ENCODE results near the gene SND1.

SND1 gene

DNA sequence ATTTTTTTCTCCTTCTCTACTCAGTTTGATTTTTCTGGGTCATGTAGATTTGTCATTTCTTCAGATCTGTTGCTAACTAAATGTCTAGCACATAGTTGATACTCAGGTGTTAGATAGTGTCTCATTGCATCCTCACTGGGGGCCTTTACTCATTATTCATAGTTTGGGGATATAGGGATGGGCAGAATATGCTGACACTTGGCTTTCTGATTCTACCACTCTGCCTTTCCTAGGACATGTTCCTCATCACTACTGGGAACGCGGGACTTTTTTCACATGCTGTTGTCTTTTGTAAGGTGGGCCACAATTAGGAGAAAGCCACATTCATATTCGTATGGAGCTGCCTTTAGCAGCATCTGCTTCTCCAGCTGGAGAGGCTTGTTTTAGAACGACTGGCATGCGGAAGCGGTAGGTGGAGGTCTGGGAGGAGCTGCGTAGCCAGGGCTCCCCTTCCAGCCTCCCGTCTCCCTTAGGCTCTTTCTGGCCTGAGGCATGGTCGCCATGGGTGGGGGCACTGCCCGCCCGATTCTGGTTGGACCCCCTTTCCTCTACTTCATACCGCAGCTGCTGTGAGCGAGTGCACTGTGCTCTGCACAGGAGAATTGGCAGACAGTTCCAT, 78.8 kb downstream of the SND1 start:
- no peak for DNase-seq (ENCODE audit: low read depth)

DNA sequence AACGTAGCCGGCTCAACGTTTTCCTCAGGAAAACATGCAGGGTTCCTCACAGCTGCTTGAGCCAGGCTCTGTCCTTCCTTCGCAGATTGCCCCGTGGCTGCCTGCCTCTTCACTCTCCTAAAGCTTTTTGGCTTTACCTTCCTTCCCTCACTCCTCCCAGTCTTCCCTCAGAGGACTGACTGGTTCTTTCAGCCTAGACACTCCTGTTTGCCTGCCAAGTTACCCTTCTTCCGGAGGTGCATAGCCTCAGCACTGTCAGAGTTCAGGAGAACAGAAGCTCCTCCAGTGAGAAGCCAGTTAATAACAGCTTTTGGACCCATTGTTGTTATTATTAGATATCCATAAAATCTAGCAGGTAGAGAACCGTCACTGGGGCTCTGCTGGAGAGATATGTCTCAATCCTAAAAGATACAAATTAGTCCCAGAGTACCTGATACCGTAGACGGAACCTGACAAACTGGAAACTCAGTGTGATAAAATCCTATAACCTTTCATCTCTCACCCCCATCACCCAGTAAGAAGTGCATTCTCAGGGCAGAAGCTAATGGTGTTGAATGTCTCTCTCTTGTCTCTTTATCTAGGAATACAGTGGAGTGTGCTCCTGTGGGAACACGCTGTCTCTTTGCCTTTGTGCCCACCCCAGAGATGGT, 79.6 kb downstream of the SND1 start:
- DNase-seq (ENCODE audit: low read depth): no peak

- no peak for DNase-seq (ENCODE audit: low read depth)
Observed at GRCh38 chr7:127732306-127732705, 80.3 kb downstream of the SND1 start.

DNA sequence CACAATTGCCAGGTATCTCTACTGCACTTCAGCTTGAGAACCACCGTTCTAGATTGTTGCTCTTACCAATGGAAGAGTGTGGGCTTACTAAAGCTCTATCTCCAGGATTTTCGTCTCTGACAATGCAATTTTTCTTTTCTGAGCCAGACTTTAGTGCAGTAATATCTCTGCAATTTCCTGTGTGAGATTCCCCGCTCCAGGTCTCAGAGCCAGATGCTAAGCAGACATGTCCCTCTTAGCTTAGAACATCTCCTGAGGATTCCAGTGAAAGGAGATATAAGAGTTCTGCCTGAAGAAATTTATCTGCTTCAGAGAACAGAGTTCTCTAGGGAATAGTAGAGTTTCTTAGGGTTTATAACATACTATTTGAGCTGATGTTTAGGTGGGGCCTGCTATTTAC, 82.0 kb downstream of the SND1 start:
- no peak for DNase-seq (ENCODE audit: low read depth)

- DNase-seq (ENCODE audit: low read depth): no peak
Observed at GRCh38 chr7:127736511-127736910, 84.5 kb downstream of the SND1 start.

DNA sequence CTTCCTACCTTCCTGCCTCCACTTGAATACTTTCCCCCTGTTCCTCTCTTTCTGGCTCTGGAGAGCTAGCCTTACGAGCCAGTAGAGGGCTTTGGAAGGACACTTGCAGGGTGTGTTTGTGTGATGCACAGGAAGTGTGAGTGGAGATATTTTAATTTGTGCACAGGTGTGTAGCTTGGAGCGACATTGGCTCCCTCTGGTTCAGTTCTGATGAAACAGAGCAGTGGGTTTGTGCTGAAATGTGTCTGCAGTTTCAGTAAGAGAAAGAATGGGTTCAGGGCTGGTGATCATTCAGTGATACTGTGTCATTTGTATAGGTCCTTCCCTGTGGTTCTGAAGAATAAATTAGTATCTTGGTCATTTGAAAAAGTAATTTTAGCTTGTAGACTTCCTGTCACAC, 86.9 kb downstream of the SND1 start:
- no peak for DNase-seq (ENCODE audit: low read depth)

- DNase-seq (ENCODE audit: low read depth): no peak
Observed at GRCh38 chr7:127741764-127742375, 89.9 kb downstream of the SND1 start.

DNA sequence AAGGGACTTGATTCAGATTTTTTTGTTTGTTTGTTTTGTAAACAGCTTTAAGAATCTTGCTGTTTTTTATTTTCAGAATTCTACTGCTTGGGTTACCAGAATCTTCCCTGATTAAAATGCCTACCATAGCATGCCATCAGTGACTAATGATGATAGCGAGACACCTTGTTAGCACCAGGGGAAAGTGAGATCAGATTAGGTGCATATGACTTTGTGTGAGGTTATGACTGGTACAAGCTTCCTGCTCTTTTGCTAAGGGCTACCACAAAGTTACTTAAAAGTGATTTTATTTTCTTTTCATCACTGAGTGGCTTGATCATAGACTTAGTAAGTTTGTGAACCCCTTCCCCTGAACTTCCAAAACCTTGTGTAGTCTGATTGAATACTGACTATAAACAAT, 93.5 kb downstream of the SND1 start:
- DNase-seq (ENCODE audit: low read depth): no peak

DNA sequence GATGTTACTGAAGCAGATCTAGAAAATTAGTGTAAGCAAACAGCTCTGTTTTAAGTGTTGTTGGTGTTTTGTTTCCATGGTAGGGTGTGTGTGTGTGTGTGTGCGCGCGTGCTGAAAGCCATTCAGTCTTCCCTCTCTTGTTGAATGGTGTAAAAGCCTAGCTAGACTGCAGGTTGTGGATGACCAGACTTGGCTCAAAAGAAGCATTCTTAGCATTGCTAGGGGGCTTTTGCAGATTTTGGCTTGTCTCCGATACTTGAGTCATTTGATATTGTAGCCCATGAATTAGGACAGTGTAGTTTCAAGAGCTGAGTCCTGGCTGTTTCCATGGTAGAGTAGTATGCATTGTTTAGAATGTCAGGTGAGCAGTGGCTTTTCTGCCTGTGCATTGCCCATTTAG, 99.1 kb downstream of the SND1 start:
- no peak for DNase-seq (ENCODE audit: low read depth)

DNA sequence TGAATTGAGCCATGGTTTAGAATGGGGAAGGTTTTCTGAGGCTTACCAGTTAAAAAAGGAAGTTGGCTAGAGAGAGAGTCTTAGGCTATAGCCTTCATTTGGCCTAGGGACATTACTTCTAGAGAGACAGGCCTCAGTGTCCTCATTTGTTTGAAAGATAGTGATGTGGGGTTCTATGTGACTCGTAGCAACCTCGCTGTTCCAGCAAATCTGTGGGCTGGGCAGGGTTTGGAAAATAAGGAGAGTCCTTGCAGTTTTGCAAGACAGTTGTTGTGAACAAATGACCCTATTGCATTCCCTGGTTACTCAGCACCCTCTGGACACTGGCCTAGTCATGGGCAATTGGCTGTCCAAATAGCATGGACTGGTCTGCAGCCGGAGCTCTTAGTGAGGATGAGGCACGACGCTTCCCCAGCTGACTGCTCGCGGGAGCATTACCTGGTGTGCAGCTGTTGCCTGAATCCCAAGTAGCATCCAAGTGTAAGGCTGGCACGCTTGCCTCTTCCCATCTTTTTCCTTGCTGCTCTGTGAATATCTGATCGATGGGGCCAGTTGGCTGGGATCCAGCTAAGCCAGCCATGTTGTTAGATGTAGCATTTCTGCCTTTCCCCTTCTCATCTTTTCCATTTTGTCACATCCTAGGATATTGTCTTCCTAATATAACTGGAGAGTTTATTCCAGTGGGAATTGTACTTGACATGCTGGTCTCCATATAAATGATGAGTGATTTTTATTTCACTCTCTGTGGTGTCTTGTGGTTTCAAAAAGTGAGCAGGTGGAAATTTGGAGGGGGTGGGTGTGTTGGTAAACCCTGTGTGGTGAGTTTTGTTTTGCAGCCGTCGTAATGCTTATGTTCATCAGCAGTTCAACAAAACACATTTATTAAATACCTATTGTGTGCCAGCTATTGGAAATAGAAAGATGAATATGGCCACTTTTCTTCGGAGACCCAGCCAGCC, 99.8 kb downstream of the SND1 start:
- no peak for DNase-seq (ENCODE audit: low read depth)

DNA sequence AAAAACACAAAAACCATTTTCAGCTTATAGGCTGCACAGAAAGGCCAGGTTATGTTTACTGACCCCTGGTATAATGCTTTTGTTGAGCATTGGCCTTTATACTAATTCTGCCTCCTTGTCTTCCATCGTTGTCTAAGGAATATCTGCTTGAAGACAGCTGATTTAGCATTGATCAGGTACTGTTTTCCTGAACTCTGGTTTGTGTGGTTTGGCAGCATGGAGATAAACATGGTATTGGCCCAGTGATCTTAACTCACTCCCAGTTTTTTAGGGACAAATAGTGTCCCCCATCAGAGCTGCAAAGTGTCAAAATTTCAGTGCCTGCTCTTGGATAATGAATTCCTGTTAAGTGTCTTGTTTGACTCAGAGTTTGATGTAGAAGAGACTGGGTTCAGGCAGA, 100.8 kb downstream of the SND1 start:
- DNase-seq (ENCODE audit: low read depth): no peak

DNA sequence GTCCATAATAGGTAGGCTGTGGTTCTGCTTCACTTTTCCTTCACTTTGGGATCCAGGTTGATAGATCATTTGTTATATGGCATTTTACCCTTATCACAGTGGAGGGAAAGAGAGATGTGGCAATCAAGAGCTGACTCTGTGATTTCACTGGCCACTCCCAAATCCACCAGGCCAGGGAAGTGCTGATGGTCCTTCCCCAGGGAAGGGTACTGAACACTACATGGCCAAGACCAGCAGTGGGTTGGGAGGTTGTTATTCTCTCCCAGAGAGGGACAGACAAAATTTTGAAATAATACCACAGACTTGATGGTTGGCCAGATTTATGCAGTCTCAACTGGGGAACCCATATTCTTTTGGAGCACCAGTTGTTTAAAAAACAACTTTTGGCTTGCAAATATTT, 102.5 kb downstream of the SND1 start:
- no peak for DNase-seq (ENCODE audit: low read depth)

DNA sequence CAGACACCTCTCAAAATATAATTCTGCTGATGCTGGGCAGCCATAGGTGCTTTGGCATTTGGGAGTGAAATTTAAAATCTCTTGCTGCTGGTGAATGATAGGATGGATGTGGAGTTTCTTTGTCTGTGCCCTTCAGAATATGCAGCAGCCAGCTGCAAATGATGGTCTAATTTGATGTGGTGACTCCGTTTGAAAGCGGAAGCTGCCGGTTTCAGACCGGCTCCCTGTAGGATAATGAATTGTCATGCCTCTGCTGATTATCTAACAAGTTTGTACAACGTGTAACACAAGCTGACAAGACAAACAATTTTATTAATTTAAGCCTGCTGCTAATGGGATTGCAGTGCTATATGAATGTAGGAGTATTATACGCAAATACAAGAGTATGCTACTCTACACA, 103.5 kb downstream of the SND1 start:
- no peak for DNase-seq (ENCODE audit: low read depth)

DNA sequence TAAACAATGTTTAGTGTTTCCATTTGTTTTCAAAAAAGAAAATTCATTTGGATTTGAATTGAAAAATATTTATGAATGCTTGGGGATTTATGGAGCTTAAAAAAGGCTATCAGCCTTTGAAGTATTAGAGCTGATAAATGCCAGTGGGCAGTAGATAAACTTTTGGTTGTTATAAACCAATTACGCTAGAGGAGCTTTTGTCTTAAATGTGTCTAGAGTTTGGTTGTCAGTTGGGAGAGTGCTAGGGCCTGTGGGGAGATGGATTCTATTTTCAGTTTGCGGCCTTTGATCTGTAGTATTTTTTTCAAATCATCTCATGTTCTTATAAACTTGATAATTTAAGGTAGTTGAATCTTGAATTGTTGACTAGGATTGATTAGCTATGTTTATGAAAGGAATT, 104.0 kb downstream of the SND1 start:
- DNase-seq (ENCODE audit: low read depth): no peak

DNA sequence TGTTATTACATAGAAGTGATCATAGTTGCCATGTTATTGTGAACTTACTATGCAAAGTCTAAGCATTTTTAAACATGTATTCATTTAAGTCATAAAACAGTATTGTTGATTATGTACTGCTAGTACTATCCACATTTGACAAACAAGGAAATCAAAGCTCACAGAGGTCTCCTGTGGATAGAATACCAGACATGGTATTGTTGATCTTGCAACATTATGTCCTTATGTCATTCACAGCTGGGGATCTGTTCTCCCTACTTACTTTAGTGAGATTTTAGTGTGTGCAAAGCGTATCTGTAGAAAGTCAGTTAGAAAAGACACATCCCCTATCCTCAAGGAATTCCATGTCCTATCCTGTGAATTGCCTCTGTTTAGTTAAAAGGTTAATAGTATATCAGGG, 106.1 kb downstream of the SND1 start:
- DNase-seq (ENCODE audit: low read depth): no peak

- no peak for DNase-seq (ENCODE audit: low read depth)
Observed at GRCh38 chr7:127758845-127759244, 106.9 kb downstream of the SND1 start.

GRCh38 chr7:127759945-127760421, 108.0 kb downstream of the SND1 start:
- DNase-seq (ENCODE audit: low read depth): no peak

DNA sequence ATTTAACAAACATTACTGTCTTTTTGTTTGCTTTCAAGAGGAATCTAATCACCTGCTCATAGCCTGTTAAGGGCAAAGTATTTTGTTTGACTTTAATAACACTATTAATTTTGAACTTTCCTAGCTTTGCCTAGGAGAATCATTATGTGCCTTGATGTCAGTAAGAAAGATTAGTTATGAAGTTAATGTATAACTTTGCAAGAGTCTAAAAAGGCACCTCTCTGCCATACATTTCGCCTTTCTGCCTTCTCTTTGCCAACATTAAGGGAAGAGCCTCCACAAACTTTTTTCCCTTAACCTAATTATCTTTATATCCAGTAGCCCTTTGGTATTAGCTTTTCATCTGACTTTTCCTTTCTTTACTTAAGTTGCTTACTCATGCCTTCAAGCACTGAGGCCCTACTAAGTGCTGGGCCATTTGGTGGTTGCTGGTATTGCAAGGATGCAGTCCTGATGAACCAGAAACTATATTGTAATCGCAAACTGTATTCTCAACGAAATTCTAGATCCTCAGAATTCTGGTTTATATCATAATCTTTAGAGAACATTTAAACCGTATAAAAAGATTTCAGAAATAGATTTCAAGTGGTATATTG, 108.5 kb downstream of the SND1 start:
- no peak for DNase-seq (ENCODE audit: low read depth)

DNA sequence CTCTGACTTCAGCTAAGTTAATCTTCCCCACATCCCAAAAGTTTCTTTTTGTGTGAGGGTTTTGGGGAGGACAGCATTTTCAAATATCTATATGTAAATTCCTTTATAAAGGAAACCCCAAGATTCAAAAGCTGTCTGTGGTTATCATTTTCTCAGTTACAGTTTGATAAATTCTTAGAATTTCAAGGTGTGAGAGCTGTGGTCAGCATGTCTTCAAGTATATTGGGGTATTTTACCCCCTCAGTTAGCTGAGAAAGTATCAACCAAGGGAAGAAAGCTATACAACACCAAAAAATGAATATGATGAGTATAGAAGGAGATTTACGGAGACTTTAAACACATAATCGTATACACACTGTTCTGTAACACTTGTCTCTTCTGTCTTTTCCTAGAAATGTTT, 109.2 kb downstream of the SND1 start:
- no peak for DNase-seq (ENCODE audit: low read depth)

- no peak for DNase-seq (ENCODE audit: low read depth)
Observed at GRCh38 chr7:127764681-127765080, 112.7 kb downstream of the SND1 start.

DNA sequence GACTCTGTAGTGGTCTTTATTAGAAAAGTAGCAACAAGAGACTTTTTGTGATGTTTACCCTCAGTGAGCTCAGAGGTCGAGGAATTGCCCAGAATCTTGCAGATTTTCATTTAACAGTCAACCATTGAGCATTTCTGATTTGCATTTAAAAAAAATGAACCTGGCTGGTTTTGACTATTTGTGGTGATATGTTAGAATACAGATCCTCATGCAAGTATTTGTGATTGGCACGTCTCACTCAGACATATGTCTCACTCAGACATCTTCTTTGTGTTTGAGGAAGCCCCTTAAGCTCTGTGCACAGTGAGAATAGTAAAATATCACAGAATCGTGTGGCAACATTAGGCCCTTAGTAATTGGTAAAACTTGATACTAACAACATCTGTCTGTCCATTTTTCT, 113.2 kb downstream of the SND1 start:
- no peak for DNase-seq (ENCODE audit: low read depth)

DNA sequence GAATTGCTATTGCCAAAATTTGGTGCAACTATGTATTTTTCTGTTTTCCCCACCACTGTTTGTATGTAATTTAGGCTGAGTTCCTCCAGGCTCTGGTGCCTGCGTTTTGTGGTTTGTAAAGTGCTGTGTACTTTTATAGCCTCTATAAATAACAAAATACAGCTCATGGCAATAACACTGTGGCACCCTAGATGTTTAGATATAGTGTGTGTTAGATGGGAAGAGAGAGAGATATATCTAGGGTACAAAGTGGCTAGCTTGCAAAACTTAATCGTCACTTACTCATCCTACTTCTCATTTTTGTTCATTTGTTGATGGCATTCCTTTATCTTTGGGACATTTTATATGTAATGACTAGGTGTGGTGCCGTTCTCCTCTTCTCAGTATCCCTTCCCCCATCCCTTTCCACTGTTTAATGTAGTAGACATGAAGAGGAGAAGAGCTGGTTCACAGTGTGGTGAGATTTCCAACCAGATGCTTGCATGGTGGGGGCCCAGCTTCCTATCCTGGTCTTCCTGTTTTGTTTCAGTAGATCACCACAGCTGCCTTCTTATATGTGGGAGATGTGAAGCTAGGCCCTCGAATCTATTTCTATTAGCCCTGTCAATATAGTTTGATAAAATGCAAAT, 115.0 kb downstream of the SND1 start:
- no peak for DNase-seq (ENCODE audit: low read depth)
